Stimulated activated CD8-positive, alpha-beta memory T cell treated with anti-CD3 and anti-CD28 coated beads, Interleukin-15, amount 100 ng/mL, for 1 hour (primary cell): ENCODE data around the gene CRK.

Experiments used
- DNase-seq: peaks from one replicate; pipeline ENCODE4 v3.0.0-alpha.2; 2020; ENCODE audit warnings: low read depth

CRK gene

GRCh38 chr17:1455797-1456599 lies at the start of gene CRK:
TSS of gene CRK (minus strand) at chr17:1456232. CDS start at chr17:1456117, 115 bp downstream.
- DNase-seq: peak; percentile 94

DNA sequence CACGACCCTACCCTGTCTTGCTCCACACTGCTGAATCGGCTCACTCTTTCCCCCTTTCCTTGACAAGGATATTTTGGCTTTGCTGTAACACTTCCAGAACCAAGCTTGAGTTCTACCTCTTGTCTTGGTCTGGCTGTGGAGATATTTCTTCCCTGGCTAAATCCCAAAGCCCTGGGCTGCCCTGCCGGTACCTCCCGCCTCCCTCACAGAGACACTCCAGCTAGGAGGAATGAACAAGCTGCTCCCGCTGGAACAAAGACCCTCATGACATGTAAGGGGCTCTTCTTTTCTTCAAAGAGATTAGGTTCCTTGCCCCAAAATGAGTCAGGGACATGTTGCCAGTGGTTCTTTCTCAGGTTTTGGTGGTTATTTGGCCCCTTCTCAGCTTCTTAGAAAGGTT lies 49.6 kb upstream of the CRK start:
- no peak for DNase-seq

DNA sequence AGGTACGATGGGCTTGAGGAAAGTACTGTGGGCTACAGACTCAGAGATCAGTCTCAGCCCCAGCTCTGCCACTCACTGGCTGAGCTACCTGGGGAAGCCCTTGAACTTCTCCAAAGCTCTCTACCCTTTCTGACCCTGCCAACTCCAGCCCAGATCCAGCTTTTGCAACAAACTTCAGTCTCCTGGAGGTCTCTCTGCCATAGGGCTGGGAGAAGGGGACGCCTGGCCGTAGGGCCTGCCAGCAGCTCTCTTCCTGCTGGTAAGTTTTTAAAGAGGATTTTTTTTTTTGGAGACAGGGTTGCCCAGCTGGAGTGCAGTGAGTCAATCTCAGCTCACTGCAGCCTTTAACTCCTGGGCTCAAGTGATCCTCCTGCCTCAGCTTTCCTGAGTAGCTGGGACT lies 48.8 kb upstream of the CRK start:
- DNase-seq: no peak

DNA sequence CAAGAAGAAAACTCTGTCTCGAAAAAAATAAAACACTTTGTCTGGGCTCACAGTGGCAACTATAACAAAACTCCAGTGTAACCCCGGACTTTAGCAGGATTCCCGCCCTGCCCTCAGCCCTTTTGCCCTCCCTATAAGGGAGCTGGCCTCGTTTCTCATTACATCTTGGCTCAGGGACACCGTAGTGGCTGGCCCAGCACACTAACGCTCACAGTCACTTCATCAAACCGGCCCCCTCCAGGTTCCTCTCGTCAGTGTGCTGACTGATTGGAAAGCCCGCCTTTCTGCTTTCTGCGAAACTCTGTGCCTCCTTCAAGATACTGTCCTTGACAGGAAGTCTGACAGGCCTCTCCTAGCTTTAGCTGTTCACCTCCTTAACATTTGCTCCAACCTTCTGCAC lies 47.7 kb upstream of the CRK start:
- no peak for DNase-seq

GRCh38 chr17:1498869-1499268 lies 42.8 kb upstream of the CRK start:
- DNase-seq: no peak

DNA sequence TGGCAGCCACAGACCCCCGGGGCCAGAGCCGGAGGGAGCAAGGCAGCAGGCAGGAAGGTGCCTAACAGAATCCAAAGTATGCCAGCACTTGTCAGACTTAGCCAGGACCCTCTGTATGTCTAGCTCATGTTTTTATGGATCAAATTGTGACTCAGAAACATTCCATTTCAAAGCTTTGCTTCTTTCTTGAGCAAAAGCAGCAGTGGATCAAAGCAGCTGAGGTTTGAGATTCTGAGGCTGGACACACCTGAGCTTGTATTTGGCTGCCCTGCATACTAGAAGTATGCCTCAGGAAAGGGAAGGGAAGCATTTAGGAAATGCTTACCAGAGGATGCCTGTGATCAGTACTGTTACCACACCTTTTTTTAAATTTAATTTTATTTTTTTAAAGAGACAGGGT lies 42.2 kb upstream of the CRK start:
- no peak for DNase-seq

- no peak for DNase-seq
Observed at GRCh38 chr17:1497831-1498230, 41.8 kb upstream of the CRK start.

DNA sequence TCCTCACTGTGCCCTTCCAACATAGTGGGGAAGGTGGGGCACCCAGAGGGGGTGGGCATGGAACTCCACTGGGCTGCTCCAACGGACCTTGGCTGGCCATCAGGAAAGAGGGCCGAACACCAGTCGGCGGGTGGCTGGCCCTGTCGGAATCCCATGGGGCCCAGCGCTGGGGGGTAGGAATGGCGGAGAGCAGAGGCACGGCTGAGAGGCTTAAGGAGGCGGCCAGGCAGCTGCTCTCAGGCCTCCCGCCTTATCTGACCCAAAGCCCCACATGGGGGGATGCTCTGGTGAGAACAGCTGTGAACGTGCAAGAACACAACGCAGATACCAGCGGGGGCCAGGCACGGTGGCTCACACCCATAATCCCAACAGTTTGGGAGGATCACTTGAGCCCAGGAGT lies 40.8 kb upstream of the CRK start:
- no peak for DNase-seq

DNA sequence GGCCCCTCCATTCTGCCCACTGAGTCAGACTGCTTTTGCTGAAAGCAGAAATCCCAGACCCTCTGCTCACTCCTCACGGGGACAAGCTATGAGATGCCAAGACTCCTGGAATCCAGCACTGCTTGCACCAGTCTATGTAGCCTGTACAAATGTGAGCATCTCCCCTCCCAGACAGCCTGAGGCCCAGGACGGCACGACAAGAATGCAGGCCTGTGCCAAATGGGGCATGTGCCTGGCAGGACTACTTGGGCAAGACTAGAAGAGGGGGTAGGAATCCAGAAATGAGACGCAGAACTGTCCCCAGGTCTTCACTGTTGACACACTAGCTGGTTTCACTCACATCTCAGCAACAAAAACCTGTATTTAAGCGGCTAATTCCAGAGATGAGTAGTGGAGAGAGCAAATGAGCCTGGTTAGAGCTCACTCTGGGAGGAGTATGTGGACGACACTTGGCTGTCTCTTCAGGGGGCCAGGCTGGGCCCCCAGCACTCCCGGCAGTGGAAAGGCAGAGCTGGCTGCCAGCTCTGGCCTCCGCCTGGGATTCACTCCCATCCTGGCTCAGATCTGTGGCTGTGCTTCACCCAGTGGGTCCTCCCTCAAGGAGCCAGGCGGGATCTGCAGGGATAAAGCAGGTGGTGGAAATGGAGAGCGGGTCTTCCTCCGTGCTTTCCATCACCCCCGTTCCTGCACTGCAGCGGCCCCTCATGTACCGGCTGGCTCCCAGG lies 39.4 kb upstream of the CRK start:
- DNase-seq: no peak

DNA sequence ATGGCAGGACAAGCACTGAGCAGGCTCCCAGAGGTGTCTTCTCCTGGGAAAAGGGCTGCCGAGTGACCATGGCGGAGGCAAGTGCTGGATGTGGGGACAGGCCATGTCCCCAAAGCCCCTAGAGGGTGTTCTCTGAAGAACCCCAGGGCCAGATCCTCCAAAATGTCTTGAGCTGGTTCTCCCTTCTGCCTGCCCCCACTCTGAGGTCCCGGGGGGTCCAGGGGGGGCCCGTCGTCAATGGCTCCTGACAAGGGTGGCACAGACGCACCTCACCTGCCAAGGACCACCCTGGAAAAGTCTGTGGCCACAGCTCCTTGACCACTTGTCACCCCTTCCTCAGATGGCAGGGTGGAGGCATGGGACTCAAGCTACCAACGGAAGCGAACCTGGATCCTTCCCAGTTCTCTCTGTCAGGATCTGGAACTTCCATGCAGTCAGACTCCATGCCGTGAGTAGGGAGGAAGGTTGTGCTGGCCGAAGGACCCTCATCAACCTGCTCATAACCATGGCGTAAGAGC lies 38.8 kb upstream of the CRK start:
- DNase-seq: no peak

DNA sequence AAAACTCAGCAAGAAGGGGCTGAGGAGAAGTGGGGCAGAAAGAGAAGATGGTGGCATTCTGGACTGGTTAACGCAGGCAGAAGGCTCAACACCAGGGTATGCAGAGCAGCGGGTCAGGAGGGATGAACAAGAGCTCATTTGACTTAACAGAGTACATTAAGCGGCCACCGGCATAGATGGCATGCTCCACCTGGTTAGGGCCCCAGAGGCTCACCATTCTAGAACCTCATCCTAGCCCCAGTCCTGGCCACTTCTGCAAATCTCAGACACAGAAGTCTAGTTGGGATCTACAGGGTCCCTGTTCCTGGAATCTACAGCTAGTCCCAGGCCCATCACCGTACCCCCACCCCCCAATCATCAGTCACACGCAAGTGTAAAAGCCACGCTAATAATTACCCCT lies 38.2 kb upstream of the CRK start:
- DNase-seq: no peak

DNA sequence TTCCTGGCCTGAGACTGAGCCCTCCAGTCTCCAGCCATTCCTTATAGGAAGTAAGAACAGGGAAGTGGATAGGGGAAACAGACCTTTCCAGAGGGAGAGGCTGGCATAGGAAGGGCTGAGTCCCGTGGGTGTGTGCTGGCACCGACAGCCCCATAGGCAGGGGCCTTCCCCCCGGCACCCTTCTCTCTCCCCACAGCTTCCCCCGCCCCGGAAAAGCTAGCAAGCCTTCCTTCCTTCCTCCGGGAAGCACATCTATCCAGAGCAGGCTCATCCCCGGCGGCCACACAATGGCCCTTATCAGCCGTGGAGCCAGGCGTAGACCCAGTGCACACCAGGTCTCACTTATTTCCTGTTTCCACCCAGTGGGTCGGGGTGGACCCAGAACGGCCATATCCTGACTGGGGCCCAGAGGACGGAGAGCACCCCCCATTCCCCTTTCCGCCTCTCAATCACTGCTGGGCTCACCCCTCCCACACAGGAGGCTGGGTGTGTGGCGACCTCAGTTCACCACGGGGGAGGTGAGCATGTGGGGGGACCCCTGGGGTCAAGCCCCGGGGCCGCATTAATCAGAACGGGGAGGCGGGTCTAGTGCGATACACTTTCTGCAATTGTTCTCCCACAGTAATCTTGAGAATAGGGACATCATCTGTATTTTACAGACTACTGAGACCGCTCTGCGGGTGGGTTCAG lies 37.4 kb upstream of the CRK start:
- no peak for DNase-seq

GRCh38 chr17:1492249-1493206 lies 36.5 kb upstream of the CRK start, which contains the start of gene MYO1C:
TSS of gene MYO1C (minus strand) at chr17:1492686. CDS start at chr17:1492487, 199 bp downstream.
- DNase-seq: no peak

GRCh38 chr17:1491443-1492248 lies 35.6 kb upstream of the CRK start:
- DNase-seq: no peak

- DNase-seq: no peak
Observed at GRCh38 chr17:1490643-1491442, 34.8 kb upstream of the CRK start.

GRCh38 chr17:1488826-1489270 lies 32.8 kb upstream of the CRK start:
- no peak for DNase-seq

DNA sequence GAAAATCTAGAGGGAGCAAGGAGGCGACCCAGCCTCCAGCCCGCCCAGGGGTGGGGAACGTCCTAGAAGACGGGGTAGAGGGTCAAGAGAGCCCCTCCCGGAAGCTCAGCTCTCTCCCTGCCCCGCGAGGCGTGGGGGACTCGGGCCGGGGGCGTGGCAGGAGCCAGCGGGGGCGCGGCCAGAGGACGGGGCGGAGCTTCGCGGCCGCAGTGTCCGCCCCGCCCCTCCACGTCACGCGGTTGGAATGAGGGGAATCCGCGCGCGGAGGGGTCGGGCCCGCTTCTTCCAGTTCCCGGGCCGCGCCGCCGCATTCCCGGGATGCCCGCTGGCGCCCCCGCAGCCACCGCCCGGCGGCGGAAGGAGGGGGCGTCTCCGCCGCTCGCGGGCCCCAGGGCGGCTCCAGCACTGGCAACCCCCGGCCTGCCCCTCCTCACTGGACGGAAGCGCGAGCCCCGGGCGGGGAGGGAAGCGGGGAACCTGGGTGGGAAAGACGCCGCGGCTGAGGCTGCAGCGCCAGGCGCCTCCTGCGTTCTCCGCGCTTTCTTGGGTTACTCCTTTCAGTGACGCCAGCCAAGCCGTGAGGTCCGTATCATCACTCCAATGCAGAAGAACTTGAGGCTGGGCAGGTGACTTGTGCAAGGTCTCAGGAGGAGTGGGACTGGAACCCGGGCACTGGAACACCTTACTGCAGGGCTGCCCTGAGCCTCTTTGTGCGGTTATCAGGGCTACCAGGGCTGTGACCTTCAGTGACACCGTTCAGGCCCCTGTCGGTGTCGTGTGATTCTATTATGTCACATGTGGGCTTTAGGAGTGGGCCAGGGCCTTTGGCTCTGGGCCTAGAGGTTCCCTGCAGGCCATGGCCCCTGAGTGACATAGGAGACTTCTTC lies 32.1 kb upstream of the CRK start:
- peak; percentile 59 for DNase-seq
